K562 (cell line): Measurements from ENCODE around the gene SLC34A1. TPM values are rescaled to one million over a fixed set of nuclear protein-coding genes. Genes with fewer than 3 reads are reported as not detected.

ENCODE experiments used
- ARID1B ChIP-seq: fragments of 450-650 bp; IDR thresholded peaks from 2 replicates; pipeline ENCODE4 v1.6.1; 2016; ENCODE audit warnings: antibody characterized with exemption, mild to moderate bottlenecking, inconsistent platforms
- CXXC5 ChIP-seq: fragments of 250-450 bp; sonication (Bioruptor Pico); IDR thresholded peaks from 2 replicates; pipeline ENCODE4 v1.8.0; 2022; ENCODE audit warnings: inconsistent platforms, mild to moderate bottlenecking, moderate library complexity
- ERF ChIP-seq: fragments of 450-650 bp; formaldehyde crosslinking; IDR thresholded peaks from 2 replicates; pipeline ENCODE4 v1.4.0; 2020; ENCODE audit warnings: mild to moderate bottlenecking, mixed read lengths
- JUND ChIP-seq, 2 experiments: IDR thresholded peaks; 2 replicates in 1 of 2; 3 replicates in 1 of 2; pipeline ENCODE4 v1.6.1; 2011; ENCODE audit warnings: borderline replicate concordance in 2 of 2, low read depth in 2 of 2, low read length in 2 of 2, improper control_type of control experiment in 1 of 2, missing biosample characterization in 1 of 2, missing genetic modification characterization in 1 of 2, missing genetic modification reagents in 1 of 2
- KAT7 ChIP-seq: sonication (generic); formaldehyde crosslinking; IDR thresholded peaks from 2 replicates; pipeline ENCODE4 v1.8.0; 2022; ENCODE audit warnings: missing genetic modification reagents, mild to moderate bottlenecking, borderline replicate concordance
- NRF1 ChIP-seq, 2 experiments: fragments of 450-650 bp; IDR thresholded peaks in 1 of 2; conservative IDR thresholded peaks in 1 of 2; 2 replicates each; pipeline ENCODE4 v1.6.1; 2014; ENCODE audit warnings: mild to moderate bottlenecking in 2 of 2
- PRDM10 ChIP-seq: fragments of 450-650 bp; IDR thresholded peaks from 2 replicates; pipeline ENCODE4 v1.6.1; 2018; ENCODE audit not compliant: partially characterized antibody
- SUPT5H ChIP-seq: fragments of 450-650 bp; IDR thresholded peaks from 2 replicates; pipeline ENCODE4 v1.6.1; 2016
- TCF7 ChIP-seq: sonication (generic); IDR thresholded peaks from 2 replicates; pipeline ENCODE4 v1.6.1; 2016; ENCODE audit warnings: antibody characterized with exemption, borderline replicate concordance
- polyA plus RNA-seq, 8 experiments: library from polyadenylated mRNA; depleted of rRNA in 4 of 8; stranded (reverse) in 5 of 8; unstranded in 3 of 8; fragments of >200 nt; fragmentation: Nextera tagmentation in 2 of 8; fragmentation: Illumina TruSeq in 1 of 8; extraction: Ambion mirVana in 2 of 8; extraction: Trizol in 1 of 8; gene quantifications; 2 replicates each; pipeline versions ENCODE4 v1.2.1 to v1.2.3, GENCODE V29; 2011 to 2014; ENCODE audit warnings: inconsistent platforms in 1 of 8, missing spikeins in 1 of 8
- total RNA-seq, 7 experiments: library from RNA; depleted of rRNA in 6 of 7; stranded (reverse); fragments of >200 nt in 6 of 7; fragmentation: Illumina TruSeq in 2 of 7; extraction: Trizol in 2 of 7; gene quantifications; 2 replicates each; pipeline versions ENCODE4 v1.2.1 to v1.2.3, GENCODE V29; 2011 to 2021; ENCODE audit warnings: low replicate concordance in 1 of 7
- TF ChIP-seq, protein P1 (sequence below): fragments of 250-450 bp; sonication (Bioruptor Pico); IDR thresholded peaks from 2 replicates; pipeline ENCODE4 v1.5.0; 2021; ENCODE audit warnings: mild to moderate bottlenecking, moderate library complexity
- TF ChIP-seq, protein P2 (sequence below): fragments of 250-450 bp; sonication (Bioruptor Pico); IDR thresholded peaks from 2 replicates; pipeline ENCODE4 v1.4.0; 2020
- TF ChIP-seq, protein P3 (sequence below): fragments of 200-800 bp; sonication (Bioruptor generic); IDR thresholded peaks from 2 replicates; pipeline ENCODE4 v1.6.1; 2017; ENCODE audit warnings: missing genetic modification characterization, missing compliant biosample characterization

Gene SLC34A1
- total and polyA plus RNA-seq, 9 of the 15 experiments (the other 6 are each of a cell fraction or from before 2014, with no cell fraction given), result not detected

DNA sequence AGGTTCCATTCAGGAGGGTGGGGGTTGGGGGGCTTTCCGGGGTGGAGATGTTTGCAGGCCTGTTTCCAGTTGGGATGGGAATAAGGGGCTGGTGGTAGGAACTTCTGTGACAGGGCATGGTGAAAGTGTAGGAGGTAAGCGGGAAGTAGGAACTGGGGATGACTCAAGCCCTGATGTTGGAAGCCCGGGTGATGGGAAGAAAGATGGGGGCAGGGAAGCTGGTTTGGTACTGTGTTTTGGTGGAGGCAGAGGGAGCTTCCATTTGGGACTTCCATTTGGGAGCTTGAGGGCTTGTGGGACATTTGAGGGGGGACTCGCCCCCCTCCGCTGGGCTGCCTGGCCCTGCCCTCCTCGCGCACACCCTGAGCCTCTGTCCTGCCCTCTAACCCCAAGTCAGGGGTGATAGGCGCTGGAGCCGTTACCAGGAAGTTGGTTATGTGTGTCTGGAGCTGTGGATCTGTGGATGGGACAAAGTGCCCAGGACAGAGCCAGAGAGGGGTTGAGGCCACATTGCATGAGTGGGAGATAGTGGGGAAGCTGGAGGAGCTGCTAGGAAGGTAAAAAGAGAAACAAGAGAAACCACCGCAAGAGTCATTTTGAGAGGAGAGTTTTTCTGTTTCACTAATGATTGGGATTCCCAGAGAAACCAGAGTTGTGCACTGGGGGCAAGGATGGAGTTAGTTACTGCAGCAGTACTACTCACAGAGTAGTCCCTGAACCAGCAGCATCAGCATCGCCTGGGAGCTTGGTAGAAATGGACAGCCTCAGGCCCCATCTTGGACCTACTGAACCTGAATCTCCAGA is 19.9 kb upstream of the SLC34A1 start (continued):
- TF ChIP-seq, protein P1, sequence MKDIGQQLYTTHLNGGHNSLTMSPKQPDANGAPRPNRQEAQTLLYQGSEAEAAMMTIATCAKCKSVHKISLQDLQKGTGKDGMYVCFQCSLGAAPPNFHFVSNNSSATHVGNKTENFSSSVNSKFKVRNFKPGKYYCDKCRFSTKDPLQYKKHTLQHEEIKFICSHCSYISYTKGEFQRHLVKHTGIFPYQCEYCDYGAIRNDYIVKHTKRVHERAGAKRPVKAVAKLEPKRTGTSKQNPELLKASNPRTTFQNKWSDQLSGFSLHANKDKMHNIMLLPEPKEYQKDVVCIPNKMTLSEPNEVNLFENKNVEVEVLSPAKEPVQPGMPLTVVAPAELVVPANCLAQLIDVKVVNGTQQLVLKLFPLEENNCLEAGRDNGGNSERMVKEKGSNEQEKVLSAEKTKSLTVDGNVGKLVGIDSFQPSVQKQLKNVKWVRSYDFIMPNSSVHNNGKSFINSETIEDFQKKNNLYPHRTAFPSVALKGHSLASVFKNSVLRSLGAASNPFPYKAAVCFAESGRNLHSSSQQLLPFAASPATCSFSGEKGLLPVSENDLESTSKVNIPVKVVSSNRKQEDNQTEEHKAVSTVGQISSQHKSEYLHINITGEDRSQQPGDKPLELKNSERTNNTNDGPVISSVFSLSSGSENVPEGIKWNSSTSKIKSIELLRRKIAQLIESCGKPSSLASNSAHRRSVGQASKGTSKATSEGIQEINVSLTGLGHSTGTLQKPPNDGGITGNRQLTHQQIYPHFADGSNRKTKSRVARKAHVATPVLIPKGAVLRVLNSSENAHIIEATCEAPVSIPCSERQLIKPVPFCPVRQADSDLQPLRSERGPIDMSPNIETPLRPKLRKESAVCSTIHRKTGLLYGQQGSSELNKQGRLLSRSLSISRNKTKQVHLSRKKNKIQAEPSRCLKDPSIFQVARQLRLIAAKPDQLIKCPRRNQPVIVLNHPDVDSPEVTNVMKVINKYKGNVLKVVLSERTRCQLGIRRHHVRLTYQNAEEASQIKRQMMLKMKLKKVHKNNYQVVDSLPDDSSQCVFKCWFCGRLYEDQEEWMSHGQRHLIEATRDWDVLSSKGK (CRISPR knock-in tag), result no peak
- TF ChIP-seq CXXC5, result no peak
- TF ChIP-seq SUPT5H, result no peak
- TF ChIP-seq PRDM10, result peak; percentile 52
- 0 out of 4 replicates have a peak, but pooled peaks of 1 of the 2 experiments have one; percentile 8 for TF ChIP-seq NRF1 (conservative IDR thresholded peaks at IDR 0.05 in 1 of 2, IDR thresholded peaks at IDR 0.05 in 1 of 2)
- no peak for TF ChIP-seq TCF7
- 0 out of 2 replicates have a peak, but pooled peaks have one; percentile 6 for TF ChIP-seq ARID1B
- TF ChIP-seq, protein P2, sequence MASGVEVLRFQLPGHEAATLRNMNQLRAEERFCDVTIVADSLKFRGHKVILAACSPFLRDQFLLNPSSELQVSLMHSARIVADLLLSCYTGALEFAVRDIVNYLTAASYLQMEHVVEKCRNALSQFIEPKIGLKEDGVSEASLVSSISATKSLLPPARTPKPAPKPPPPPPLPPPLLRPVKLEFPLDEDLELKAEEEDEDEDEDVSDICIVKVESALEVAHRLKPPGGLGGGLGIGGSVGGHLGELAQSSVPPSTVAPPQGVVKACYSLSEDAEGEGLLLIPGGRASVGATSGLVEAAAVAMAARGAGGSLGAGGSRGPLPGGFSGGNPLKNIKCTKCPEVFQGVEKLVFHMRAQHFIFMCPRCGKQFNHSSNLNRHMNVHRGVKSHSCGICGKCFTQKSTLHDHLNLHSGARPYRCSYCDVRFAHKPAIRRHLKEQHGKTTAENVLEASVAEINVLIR (CRISPR knock-in tag), result no peak
- TF ChIP-seq KAT7 (CRISPR knock-in tag), result peak; percentile 61; the same call in 1 of the 2 replicates
- 0 out of 2 replicates have a peak, but pooled peaks have one; percentile 37 for TF ChIP-seq ERF
- TF ChIP-seq, protein P3, sequence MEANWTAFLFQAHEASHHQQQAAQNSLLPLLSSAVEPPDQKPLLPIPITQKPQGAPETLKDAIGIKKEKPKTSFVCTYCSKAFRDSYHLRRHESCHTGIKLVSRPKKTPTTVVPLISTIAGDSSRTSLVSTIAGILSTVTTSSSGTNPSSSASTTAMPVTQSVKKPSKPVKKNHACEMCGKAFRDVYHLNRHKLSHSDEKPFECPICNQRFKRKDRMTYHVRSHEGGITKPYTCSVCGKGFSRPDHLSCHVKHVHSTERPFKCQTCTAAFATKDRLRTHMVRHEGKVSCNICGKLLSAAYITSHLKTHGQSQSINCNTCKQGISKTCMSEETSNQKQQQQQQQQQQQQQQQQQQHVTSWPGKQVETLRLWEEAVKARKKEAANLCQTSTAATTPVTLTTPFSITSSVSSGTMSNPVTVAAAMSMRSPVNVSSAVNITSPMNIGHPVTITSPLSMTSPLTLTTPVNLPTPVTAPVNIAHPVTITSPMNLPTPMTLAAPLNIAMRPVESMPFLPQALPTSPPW, result peak; percentile 24
- 0 out of 2 replicates have a peak, but pooled peaks have one; percentile 26 for TF ChIP-seq JUND (IDR thresholded peaks at IDR 0.05; ENCODE audit: borderline replicate concordance, low read depth, low read length)
- TF ChIP-seq JUND (tag; IDR thresholded peaks at IDR 0.05; ENCODE audit: borderline replicate concordance, low read depth, low read length), result no peak; the same call in 2 of the 3 replicates
